GM19193 (cell line): Measurements from ENCODE around the gene SURF4.

ENCODE experiments used
- POLR2A ChIP-seq: IDR thresholded peaks from 4 replicates; pipeline ENCODE4 v1.6.1; 2011; ENCODE audit not compliant: insufficient read depth, insufficient read length; ENCODE audit errors: extremely low read depth

Gene SURF4

GRCh38 chr9:133405508-133406438 is 29.9 kb upstream of the SURF4 start:
- no peak for TF ChIP-seq POLR2A

- TF ChIP-seq POLR2A = no peak
These were observed 28.7 kb upstream of the SURF4 start for GRCh38 chr9:133404454-133405002.

- TF ChIP-seq POLR2A = no peak
These were observed 28.1 kb upstream of the SURF4 start for GRCh38 chr9:133403766-133404453.

- TF ChIP-seq POLR2A = no peak
These were observed 26.8 kb upstream of the SURF4 start for GRCh38 chr9:133402689-133403088.

GRCh38 chr9:133401588-133401987 is 25.7 kb upstream of the SURF4 start:
- no peak for TF ChIP-seq POLR2A

- no peak for TF ChIP-seq POLR2A
These were observed 24.4 kb upstream of the SURF4 start for GRCh38 chr9:133400292-133400691.

- no peak for TF ChIP-seq POLR2A
These were observed 22.0 kb upstream of the SURF4 start for GRCh38 chr9:133397895-133398294.

- no peak for TF ChIP-seq POLR2A
These were observed 21.5 kb upstream of the SURF4 start for GRCh38 chr9:133397370-133397769.

- TF ChIP-seq POLR2A = no peak
These were observed 21.1 kb upstream of the SURF4 start for GRCh38 chr9:133396952-133397351.

GRCh38 chr9:133394687-133395271 is 18.9 kb upstream of the SURF4 start:
- TF ChIP-seq POLR2A = no peak

- TF ChIP-seq POLR2A = no peak
These were observed 17.5 kb upstream of the SURF4 start for GRCh38 chr9:133393399-133393798.

GRCh38 chr9:133390713-133391112 is 14.9 kb upstream of the SURF4 start:
- no peak for TF ChIP-seq POLR2A

- TF ChIP-seq POLR2A = no peak
These were observed 13.7 kb upstream of the SURF4 start for GRCh38 chr9:133389562-133389961.

- no peak for TF ChIP-seq POLR2A
These were observed 13.2 kb upstream of the SURF4 start for GRCh38 chr9:133389025-133389557.

- no peak for TF ChIP-seq POLR2A
These were observed 11.8 kb upstream of the SURF4 start for GRCh38 chr9:133387680-133388079.

GRCh38 chr9:133386338-133386737 is 10.5 kb upstream of the SURF4 start:
- TF ChIP-seq POLR2A = no peak

- TF ChIP-seq POLR2A = no peak
These were observed 9.6 kb upstream of the SURF4 start for GRCh38 chr9:133385452-133385851.
